Gastroesophageal sphincter (tissue), 2 donors: ENCODE measurements around the gene MAPK11.

Source experiments
- EP300 ChIP-seq: sonication (generic); formaldehyde crosslinking; IDR thresholded peaks from one replicate; pipeline ENCODE4 v1.6.1; 2017; ENCODE audit warnings: antibody characterized with exemption, mild to moderate bottlenecking
- POLR2A ChIP-seq, 2 donors: fragments of 450-650 bp; IDR thresholded peaks; one replicate each; pipeline ENCODE4 v1.6.1; 2017; ENCODE audit warnings: antibody characterized with exemption in 2 of 2, mild to moderate bottlenecking in 2 of 2, moderate library complexity in 1 of 2

DNA sequence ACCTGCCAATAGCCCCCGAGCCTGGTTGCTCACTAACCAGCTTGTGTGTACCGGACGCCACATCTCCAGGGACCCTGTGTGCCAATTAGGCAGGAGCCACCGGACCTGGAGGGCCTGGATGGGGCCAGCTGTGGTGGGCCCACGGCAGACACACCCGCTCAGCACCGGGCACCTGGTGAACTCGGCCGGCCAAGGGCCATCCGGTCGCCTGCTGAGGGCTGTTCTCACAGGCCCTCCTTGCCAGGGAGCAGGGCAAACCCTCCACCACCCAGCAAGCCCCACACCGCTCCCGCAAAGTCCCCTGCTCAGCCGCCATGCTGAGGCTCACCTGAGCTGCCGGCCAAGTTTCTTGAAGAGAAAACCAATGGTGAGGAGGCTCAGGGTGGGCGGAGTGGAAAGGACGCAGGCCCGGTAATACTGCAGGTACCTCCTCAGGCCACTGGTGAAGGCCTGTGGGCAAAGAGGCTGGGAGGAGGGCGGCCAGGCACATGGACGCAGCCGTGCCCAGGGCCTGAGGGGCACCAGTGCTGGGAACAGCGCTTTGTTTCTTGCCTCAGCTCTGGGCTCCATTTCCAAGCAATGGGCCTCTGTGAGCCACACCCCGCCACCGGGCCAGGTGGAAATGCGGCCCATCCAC, 42.5 kb downstream of the MAPK11 start:
- TF ChIP-seq POLR2A (IDR thresholded peaks at IDR 0.05) (no peak), EP300 (no peak)
